Immature natural killer cell (primary cell): Measurements from ENCODE around the gene NEK9. TPM values are rescaled to one million over a fixed set of nuclear protein-coding genes. Genes with fewer than 3 reads are reported as not detected.
"Not testable (repeated sequence)": the region's sequence is repeated elsewhere in the genome, so short reads cannot be mapped to it uniquely, and the experiment has no call there.

ENCODE experiments used
- DNase-seq, 3 donors: peaks; one replicate each; pipeline ENCODE4 v3.0.0; 2022; ENCODE audit warnings: mixed read lengths in 1 of 3
- H3K27ac Mint-ChIP-seq, 6 donors: one replicate each; pipeline ENCODE4 v1.8.0; 2020; ENCODE audit warnings: mixed read lengths in 6 of 6, mild to moderate bottlenecking in 5 of 6, inconsistent platforms in 4 of 6, moderate library complexity in 3 of 6
- H3K27me3 Mint-ChIP-seq, 3 donors: one replicate each; pipeline ENCODE4 v1.8.0; 2020 to 2021; ENCODE audit warnings: low read depth in 3 of 3, mild to moderate bottlenecking in 3 of 3, mixed read lengths in 3 of 3, moderate library complexity in 3 of 3, inconsistent platforms in 1 of 3
- H3K36me3 Mint-ChIP-seq, 3 donors: one replicate each; pipeline ENCODE4 v1.8.0; 2020; ENCODE audit warnings: mixed read lengths in 3 of 3, inconsistent platforms in 2 of 3, mild to moderate bottlenecking in 2 of 3
- H3K4me1 Mint-ChIP-seq, 2 donors: one replicate each; pipeline ENCODE4 v1.8.0; 2020; ENCODE audit warnings: inconsistent platforms in 2 of 2, mild to moderate bottlenecking in 2 of 2, mixed read lengths in 2 of 2, moderate library complexity in 1 of 2
- H3K4me3 Mint-ChIP-seq, 5 donors: one replicate each; pipeline ENCODE4 v1.8.0; 2020; ENCODE audit warnings: mild to moderate bottlenecking in 5 of 5, mixed read lengths in 5 of 5, inconsistent platforms in 3 of 5, moderate library complexity in 3 of 5
- H3K9me3 Mint-ChIP-seq, 6 donors: one replicate each; pipeline ENCODE4 v1.8.0; 2020; ENCODE audit warnings: mild to moderate bottlenecking in 6 of 6, mixed read lengths in 6 of 6, inconsistent platforms in 4 of 6, moderate library complexity in 3 of 6
- polyA plus RNA-seq, 3 donors: library from polyadenylated mRNA; unstranded; fragments of 300-500 nt; fragmentation: Illumina TruSeq; gene quantifications; one replicate each; pipeline ENCODE4 v1.2.3, GENCODE V29; 2021

The NEK9 gene
- polyA plus RNA-seq, 3 donors from 2014 or later, result 10.4 to 15.2 (median 12.4) TPM

DNA sequence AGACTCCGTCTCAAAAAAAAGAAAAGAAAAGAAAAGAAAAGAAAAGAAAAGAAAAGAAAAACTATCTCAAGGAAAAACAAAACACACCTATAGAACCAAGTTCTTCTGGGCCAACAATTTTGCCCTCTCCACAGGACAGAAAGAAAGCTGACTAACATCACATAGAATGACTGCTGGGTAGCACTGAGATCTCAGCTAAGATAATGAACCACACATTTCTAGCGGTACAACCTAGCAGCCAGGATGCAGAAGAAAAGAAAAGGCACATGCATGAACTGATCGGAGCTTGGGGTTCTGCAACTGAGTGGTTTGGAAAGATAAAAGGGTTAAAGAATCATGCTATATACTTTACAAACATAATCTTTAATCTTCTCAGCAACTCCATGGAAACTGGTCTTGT lies 30.1 kb upstream of the NEK9 start:
- Mint-ChIP-seq H3K4me1 (peaks cover 58 to 80% of the 10 kb centered on the region in 2 donors), H3K36me3 (no peaks in the 10 kb centered on the region), H3K27ac (peak overlapping the region; percentile 9 to 80 (median 50)), H3K27me3 (peaks cover 0 to 7% (median 0%) of the 10 kb centered on the region in 3 donors), H3K4me3 (peak overlapping the region in 3 of 5 donors; percentile 18 to 51 (median 50)), H3K9me3 (no peaks in the 10 kb centered on the region)
- DNase-seq, result peak in 1 of 3 donors; percentile 17

DNA sequence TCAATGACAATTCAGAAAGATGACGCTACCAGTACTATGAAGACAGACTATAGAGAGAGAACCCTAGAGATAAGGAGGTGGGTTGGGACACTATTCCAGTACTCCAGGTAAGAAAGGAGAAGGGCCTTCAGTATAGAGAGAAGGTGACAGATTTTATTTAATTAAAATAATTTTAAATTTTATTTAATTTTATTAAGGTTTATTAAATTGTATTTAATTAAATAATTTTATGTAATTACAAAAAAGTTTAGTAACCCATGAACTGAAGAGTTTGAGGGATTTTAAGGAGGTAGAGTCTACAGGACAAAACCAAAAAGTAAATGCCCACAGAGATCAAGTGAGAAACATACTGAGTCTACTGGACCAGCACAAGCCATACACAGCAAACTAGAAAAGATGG lies 29.3 kb upstream of the NEK9 start:
- H3K9me3 Mint-ChIP-seq, result no peaks in the 10 kb centered on the region
- H3K4me1 Mint-ChIP-seq, result peaks cover 52 to 75% of the 10 kb centered on the region in 2 donors
- peak overlapping the region in 3 of 6 donors; percentile 23 to 83 (median 64) for H3K27ac Mint-ChIP-seq
- H3K36me3 Mint-ChIP-seq, result peaks cover 0 to 4% (median 3%) of the 10 kb centered on the region in 3 donors
- H3K4me3 Mint-ChIP-seq, result peak overlapping the region in 1 of 5 donors; percentile 18
- H3K27me3 Mint-ChIP-seq, result peaks cover 0 to 7% (median 0%) of the 10 kb centered on the region in 3 donors
- no peak for DNase-seq

DNA sequence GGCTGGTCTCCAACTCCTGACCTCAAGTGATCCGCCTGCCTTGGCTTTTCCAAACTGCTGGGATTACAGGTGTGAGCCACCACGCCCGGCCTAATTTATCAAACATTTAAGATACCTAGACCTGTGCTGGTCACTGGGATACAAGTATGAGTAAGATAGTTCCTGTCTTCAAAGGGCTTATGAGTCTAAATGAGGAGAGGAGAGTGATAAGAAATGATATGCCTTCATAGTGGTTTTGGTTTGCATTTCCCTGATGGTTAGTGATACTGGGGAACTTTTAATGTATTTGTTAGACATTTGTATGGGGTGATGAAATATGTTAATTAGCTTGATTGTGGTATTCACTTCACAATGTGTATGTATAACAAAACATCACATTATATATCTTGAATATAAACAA lies 28.3 kb upstream of the NEK9 start:
- H3K4me3 Mint-ChIP-seq, result no peak overlapping the region
- no peak for DNase-seq
- H3K27me3 Mint-ChIP-seq, result peaks cover 0 to 7% (median 0%) of the 10 kb centered on the region in 3 donors
- no peaks in the 10 kb centered on the region for H3K9me3 Mint-ChIP-seq
- H3K27ac Mint-ChIP-seq, result peak overlapping the region in 3 of 6 donors; percentile 1 to 47 (median 24)
- peaks cover 0 to 4% (median 3%) of the 10 kb centered on the region in 3 donors for H3K36me3 Mint-ChIP-seq
- peaks cover 44 to 65% of the 10 kb centered on the region in 2 donors for H3K4me1 Mint-ChIP-seq

DNA sequence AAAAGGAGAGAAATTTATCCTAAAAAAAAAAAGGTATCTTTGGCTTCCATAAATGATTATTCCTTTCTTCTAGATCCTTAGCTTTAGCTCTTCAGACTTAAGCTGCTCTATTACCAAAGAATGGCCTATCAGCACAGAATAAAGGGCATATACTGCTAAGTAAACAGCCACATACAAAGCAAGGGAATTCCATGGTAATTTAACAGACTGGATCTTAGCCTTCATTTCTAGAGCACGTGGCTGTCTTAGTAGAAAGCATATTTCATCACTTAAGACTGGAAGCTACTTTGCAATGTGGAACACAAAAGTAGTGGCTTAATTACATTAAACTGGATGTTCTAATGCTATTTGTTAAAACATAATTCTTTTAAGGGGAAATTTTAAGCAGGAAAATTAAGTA lies 26.4 kb upstream of the NEK9 start:
- H3K27me3 Mint-ChIP-seq, result peaks cover 0 to 7% (median 0%) of the 10 kb centered on the region in 3 donors

DNA sequence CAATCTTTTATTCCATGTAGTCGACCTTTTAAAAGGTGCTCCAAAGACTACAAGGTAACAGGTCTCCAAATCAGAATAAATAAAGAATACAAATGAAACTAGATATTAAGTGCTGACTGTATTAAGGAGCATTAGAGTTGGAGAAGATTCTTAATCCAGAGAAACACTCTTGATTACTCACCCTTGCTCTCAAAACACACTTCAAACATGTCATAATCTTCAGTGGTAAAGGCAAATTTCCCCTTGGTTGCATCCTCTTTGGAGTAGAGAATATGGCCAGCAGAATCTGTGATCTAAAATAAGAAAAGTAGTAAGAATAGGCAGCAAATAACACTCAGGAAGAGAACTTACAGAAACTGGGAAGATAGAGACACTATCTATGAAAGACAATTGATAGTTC lies 25.0 kb upstream of the NEK9 start:
- H3K4me3 Mint-ChIP-seq, result no peak overlapping the region
- peaks cover 0 to 2% (median 0%) of the 10 kb centered on the region in 3 donors for H3K27me3 Mint-ChIP-seq
- DNase-seq, result no peak
- peak overlapping the region in 1 of 6 donors; percentile 12 for H3K27ac Mint-ChIP-seq
- peaks cover 0 to 8% (median 8%) of the 10 kb centered on the region in 3 donors for H3K36me3 Mint-ChIP-seq
- H3K9me3 Mint-ChIP-seq, result no peaks in the 10 kb centered on the region
- peaks cover 43 to 60% of the 10 kb centered on the region in 2 donors for H3K4me1 Mint-ChIP-seq

More for the DNA sequence above, 26.4 kb upstream of the NEK9 start:
- Mint-ChIP-seq H3K9me3 (no peaks in the 10 kb centered on the region), H3K4me3 (no peak overlapping the region), H3K4me1 (peaks cover 40 to 58% of the 10 kb centered on the region in 2 donors), H3K27ac (no peak overlapping the region), H3K36me3 (peaks cover 0 to 8% (median 4%) of the 10 kb centered on the region in 3 donors)
- no peak for DNase-seq

DNA sequence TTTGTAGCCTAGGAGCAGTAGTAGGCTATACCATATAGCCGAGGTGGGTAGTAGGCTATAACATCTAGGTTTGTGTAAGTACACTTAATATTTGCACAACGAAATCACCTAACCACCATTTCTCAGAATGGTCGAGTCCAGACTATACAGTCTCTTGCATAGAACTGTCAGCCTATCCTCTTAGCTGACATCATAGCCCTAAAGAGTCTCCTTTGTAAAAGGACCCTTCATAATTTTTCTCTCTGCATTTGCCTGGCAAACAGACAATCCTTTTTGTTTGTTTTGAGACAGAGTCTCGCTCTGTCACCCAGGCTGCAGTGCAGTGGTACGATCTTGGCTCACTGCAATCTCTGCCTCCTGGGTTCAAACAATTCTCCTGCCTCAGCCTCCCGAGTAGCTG lies 23.8 kb upstream of the NEK9 start:
- not testable (repeated sequence) for H3K4me3 Mint-ChIP-seq, H3K27ac Mint-ChIP-seq, DNase-seq, H3K27me3 Mint-ChIP-seq, H3K9me3 Mint-ChIP-seq
- Mint-ChIP-seq H3K4me1 (peaks cover 42 to 60% of the 10 kb centered on the region in 2 donors), H3K36me3 (peaks cover 6 to 18% (median 14%) of the 10 kb centered on the region in 3 donors)

DNA sequence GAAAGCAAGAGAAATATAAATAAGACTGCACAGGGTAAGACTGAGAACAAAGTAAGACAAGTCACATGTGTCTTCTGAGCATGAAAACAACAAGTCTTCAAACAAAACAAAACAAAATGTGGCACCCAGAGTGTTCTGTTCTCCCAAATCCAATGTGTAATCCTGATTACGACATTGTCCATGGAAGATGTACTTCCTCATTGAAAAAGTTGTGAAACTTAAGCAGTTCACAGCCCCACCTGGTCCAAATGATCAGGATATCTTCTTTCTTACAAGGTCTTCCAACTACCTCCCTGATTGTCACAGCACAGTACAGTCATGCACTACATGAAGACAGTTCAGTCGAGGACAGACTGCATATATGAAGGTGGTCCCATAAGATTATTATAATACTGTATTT lies 23.3 kb upstream of the NEK9 start:
- peak overlapping the region in 2 of 6 donors; percentile 17 to 60 for H3K27ac Mint-ChIP-seq
- no peak for DNase-seq
- H3K4me3 Mint-ChIP-seq, result no peak overlapping the region
- H3K9me3 Mint-ChIP-seq, result no peaks in the 10 kb centered on the region
- peaks cover 6 to 18% (median 14%) of the 10 kb centered on the region in 3 donors for H3K36me3 Mint-ChIP-seq
- no peaks in the 10 kb centered on the region for H3K27me3 Mint-ChIP-seq
- H3K4me1 Mint-ChIP-seq, result peaks cover 39 to 58% of the 10 kb centered on the region in 2 donors

DNA sequence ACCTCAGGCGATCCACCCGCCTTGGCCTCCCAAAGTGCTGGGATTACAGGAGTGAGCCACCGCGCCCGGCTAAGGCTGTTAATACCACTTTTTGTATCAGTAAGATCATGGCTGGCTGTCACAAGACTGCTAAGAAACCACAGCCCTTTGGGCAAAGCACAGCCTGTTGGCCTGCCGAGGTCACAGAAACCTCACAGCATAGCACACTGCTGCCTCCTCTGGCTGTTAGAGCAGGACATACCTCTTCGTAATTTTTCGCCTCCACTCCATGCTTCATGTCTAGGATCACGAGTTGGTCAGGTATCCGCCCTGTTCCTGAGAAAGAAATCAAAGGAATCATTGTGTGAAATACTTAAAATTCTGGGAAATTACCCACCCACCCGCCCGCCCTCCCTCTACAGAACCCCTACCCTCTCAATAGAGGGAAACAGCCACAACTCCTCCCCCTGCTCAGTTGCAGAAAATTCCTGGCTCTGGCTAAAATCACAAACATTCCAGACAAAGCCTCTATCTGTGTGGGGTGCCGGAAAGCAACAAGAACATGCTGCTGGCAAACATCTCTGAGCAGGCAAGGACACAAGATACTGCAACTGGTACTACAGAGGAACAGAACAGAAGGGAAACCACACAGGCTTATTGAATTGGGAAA lies 20.7 kb upstream of the NEK9 start:
- peaks cover 0 to 2% (median 0%) of the 10 kb centered on the region in 3 donors for H3K27me3 Mint-ChIP-seq
- no peaks in the 10 kb centered on the region for H3K9me3 Mint-ChIP-seq
- peak overlapping the region; percentile 34 to 72 (median 58) for H3K4me3 Mint-ChIP-seq
- peak overlapping the region; percentile 71 to 94 (median 92) for H3K27ac Mint-ChIP-seq
- H3K4me1 Mint-ChIP-seq, result peaks cover 58 to 72% of the 10 kb centered on the region in 2 donors
- peaks cover 6 to 29% (median 14%) of the 10 kb centered on the region in 3 donors for H3K36me3 Mint-ChIP-seq
- peak; percentile 74 to 81 (median 75) for DNase-seq

DNA sequence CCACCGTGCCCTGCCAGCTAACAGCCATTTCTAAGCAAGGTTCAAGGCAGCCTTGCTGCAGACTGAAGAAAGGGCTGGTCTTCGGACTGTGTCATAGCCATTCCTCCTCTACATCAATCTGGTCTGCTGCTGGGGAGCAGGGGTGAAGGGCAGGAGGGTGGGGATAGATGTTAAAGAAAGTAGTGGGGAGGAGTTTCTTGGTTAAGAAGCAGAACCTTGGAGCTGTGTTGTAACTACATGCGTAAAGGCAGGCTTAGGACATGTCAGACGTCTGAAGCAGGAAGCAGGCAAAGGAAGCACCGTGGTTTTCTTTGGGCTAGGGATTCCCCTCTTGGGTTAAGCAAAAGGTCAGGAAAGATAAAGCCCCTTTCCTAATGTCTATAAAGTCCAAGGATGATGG lies 18.1 kb upstream of the NEK9 start:
- peaks cover 74 to 84% of the 10 kb centered on the region in 2 donors for H3K4me1 Mint-ChIP-seq
- H3K27ac Mint-ChIP-seq, result peak overlapping the region in 5 of 6 donors; percentile 34 to 88 (median 82)
- DNase-seq, result no peak
- H3K36me3 Mint-ChIP-seq, result peaks cover 6 to 24% (median 11%) of the 10 kb centered on the region in 3 donors
- no peaks in the 10 kb centered on the region for H3K9me3 Mint-ChIP-seq
- H3K4me3 Mint-ChIP-seq, result peak overlapping the region in 1 of 5 donors; percentile 27
- H3K27me3 Mint-ChIP-seq, result peaks cover 0 to 2% (median 0%) of the 10 kb centered on the region in 3 donors

DNA sequence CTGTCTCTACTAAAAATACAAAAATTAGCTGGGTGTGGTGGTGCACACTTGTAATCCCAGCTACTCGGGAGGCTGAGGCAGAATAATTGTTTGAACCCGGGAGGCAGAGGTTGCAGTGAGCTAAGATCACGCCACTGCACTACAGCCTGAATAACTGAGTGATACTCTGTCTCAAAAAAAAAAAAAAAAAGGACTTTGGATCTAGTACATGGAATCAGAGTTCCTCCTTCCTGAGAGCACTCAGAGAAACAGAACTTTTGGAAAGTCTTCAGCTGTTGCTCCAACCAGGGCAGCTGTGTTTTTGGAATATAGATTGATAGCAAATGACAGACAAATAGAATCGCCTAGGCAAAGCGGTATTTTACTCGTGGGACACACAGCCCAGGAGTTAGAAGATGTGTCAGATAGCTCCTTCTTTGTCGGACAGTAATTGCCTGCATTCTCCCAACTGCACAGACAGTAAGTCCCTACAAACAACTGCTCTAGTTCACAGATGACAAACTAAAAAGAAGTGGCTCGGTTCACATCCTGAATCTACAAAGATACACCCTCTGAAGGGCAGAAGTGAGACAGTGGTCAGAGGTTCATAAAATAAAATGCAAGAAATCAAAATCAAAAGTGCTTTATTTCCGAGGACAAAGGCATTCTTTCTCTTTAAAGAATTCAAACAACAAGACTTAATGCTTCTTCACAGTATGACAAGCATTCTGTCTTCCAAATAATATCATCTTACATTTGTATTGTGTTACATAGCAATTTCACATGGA lies 17.1 kb upstream of the NEK9 start:
- Mint-ChIP-seq H3K9me3 (no peaks in the 10 kb centered on the region), H3K27ac (peak overlapping the region; percentile 60 to 88 (median 76)), H3K4me1 (peaks cover 79 to 91% of the 10 kb centered on the region in 2 donors), H3K27me3 (peaks cover 0 to 2% (median 0%) of the 10 kb centered on the region in 3 donors), H3K36me3 (peaks cover 6 to 24% (median 6%) of the 10 kb centered on the region in 3 donors), H3K4me3 (no peak overlapping the region)
- no peak for DNase-seq

DNA sequence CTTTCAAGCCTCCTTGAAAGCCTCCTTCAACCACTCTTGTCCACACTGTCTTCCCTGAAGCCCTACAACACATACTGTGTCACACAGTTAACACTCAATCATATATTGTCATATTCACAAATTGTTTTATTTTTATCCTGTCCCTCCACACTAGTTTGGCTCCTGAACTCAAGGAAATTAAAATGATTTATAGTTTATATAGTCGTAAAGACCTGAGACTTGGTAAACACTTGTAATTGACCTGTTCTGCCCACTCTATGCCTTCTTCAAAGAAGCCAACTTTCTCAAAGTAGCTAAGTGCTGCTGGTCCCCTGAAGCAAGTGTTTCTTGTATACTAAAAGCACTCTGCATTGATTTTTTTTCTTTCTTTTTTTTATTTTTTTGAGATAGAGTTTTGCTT lies 15.6 kb upstream of the NEK9 start:
- H3K27me3 Mint-ChIP-seq, result peaks cover 0 to 2% (median 0%) of the 10 kb centered on the region in 3 donors
- no peak for DNase-seq
- peaks cover 81 to 92% of the 10 kb centered on the region in 2 donors for H3K4me1 Mint-ChIP-seq
- H3K27ac Mint-ChIP-seq, result peak overlapping the region in 5 of 6 donors; percentile 16 to 96 (median 88)
- H3K4me3 Mint-ChIP-seq, result peak overlapping the region in 2 of 5 donors; percentile 8 to 33
- no peaks in the 10 kb centered on the region for H3K9me3 Mint-ChIP-seq
- peaks cover 6 to 28% (median 10%) of the 10 kb centered on the region in 3 donors for H3K36me3 Mint-ChIP-seq

DNA sequence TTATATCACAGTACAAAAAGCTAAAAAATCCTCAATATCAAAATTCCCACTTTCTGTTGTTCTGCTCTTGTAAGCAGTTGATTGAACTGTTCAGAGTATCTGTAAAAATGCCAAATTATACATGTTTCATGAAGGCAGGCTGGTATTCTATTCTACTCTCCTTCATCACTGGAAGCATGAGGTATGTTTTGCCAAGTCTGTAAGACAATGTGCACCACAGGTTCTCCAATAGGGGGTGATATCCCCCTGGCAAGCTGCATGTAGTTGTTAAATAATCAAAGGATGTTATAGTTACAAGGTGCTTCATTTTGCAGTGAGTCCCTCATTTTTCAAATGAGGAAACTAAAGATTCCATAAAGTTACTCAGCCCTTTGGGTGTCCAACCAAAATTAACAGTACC lies 15.1 kb upstream of the NEK9 start:
- Mint-ChIP-seq H3K36me3 (peaks cover 6 to 25% (median 10%) of the 10 kb centered on the region in 3 donors), H3K4me1 (peaks cover 76 to 87% of the 10 kb centered on the region in 2 donors), H3K4me3 (peak overlapping the region; percentile 10 to 62 (median 44)), H3K9me3 (no peaks in the 10 kb centered on the region), H3K27ac (peak overlapping the region; percentile 32 to 96 (median 91)), H3K27me3 (peaks cover 0 to 2% (median 0%) of the 10 kb centered on the region in 3 donors)
- DNase-seq, result peak in 1 of 3 donors; percentile 25

DNA sequence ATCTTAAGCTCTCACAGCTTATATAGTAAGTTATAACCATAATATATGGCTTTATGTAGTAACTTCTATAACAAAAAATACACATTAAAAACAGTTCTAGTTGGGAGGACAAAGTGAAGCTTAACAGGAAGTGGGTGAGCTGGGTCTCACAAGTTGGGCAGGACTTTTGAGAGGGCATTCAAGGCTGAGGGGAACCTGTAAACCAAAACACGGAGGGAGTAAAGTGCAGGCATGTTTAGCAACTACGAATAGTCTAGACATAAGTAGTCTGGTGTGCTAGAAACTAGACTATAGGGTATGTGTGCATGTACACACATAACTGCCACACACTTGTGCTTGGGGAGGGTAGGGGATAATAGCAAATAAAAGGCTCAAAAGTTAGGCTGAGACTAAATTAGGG lies 14.2 kb upstream of the NEK9 start:
- Mint-ChIP-seq H3K27ac (peak overlapping the region; percentile 79 to 96 (median 90)), H3K27me3 (peaks cover 0 to 2% (median 0%) of the 10 kb centered on the region in 3 donors), H3K9me3 (no peaks in the 10 kb centered on the region), H3K4me1 (peaks cover 70 to 85% of the 10 kb centered on the region in 2 donors), H3K4me3 (peak overlapping the region; percentile 55 to 75 (median 67)), H3K36me3 (peaks cover 1 to 16% (median 5%) of the 10 kb centered on the region in 3 donors)
- DNase-seq, result peak; percentile 60 to 65 (median 63)
